HFFc6 (cell line): ENCODE results near the gene KDELR3. TPM values are rescaled to one million over a fixed set of nuclear protein-coding genes. Genes with fewer than 3 reads are reported as not detected.

Experiments
- DNase-seq: peaks from one replicate; pipeline ENCODE4 v3.0.0-alpha.2; 2018
- H3K27ac Mint-ChIP-seq: 2 replicates; pipeline ENCODE4 v1.8.0; 2020; ENCODE audit warnings: mild to moderate bottlenecking, mixed read lengths
- H3K27me3 Mint-ChIP-seq: 2 replicates; pipeline ENCODE4 v1.8.0; 2021; ENCODE audit warnings: mild to moderate bottlenecking, moderate library complexity, mixed read lengths; ENCODE audit not compliant: insufficient read depth
- H3K36me3 Mint-ChIP-seq: 2 replicates; pipeline ENCODE4 v1.8.0; 2021; ENCODE audit warnings: low read depth, mixed read lengths
- H3K4me1 Mint-ChIP-seq: 2 replicates; pipeline ENCODE4 v1.8.0; 2020; ENCODE audit warnings: low read depth, mixed read lengths
- H3K4me3 Mint-ChIP-seq: 2 replicates; pipeline ENCODE4 v1.8.0; 2020; ENCODE audit warnings: mild to moderate bottlenecking, moderate library complexity, mixed read lengths
- H3K9me3 Mint-ChIP-seq: 2 replicates; pipeline ENCODE4 v1.8.0; 2020; ENCODE audit warnings: mild to moderate bottlenecking, mixed read lengths
- total RNA-seq, 6 experiments: library from RNA; stranded (reverse); fragmentation: NEBNext Ultra II Directional; extraction: Animal tissue kit (Norgen Biotek cat#: 25700); gene quantifications; 2 replicates in 1 of 6; 3 replicates in 5 of 6; pipeline ENCODE4 v1.2.3, GENCODE V29; 2021
- TF ChIP-seq, protein P1 (sequence below): fragments of 200-600 bp; sonication (generic); IDR thresholded peaks from 2 replicates; pipeline ENCODE4 v1.5.0; 2021; ENCODE audit warnings: antibody characterized with exemption, mild to moderate bottlenecking

The KDELR3 gene
- total RNA-seq, 6 experiments from 2014 or later, result 138 to 187 (median 172) TPM

DNA sequence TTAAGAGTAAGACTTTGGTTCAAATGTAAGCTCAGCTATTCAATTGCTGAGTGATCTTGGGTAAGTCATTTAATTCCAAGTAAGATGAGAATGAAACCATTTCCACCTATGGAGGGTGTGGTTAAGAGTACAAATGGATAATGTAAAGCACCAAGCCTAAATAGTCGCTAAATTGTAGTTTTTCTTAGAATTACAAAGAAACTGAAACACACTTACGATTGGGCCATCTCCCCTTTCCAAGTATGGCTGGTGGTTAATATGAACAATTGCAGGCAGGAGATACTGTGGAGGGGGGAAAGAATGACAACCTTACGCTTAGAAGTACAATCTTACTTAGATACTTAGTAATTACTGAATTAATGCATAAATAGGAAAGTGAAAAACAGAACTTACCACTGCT is 30.0 kb downstream of the KDELR3 start:
- peaks cover 3% of the 10 kb centered on the region; the same call in 1 of the 2 replicates for H3K27me3 Mint-ChIP-seq
- H3K27ac Mint-ChIP-seq, result no peak overlapping the region
- DNase-seq, result no peak
- TF ChIP-seq, protein P1, sequence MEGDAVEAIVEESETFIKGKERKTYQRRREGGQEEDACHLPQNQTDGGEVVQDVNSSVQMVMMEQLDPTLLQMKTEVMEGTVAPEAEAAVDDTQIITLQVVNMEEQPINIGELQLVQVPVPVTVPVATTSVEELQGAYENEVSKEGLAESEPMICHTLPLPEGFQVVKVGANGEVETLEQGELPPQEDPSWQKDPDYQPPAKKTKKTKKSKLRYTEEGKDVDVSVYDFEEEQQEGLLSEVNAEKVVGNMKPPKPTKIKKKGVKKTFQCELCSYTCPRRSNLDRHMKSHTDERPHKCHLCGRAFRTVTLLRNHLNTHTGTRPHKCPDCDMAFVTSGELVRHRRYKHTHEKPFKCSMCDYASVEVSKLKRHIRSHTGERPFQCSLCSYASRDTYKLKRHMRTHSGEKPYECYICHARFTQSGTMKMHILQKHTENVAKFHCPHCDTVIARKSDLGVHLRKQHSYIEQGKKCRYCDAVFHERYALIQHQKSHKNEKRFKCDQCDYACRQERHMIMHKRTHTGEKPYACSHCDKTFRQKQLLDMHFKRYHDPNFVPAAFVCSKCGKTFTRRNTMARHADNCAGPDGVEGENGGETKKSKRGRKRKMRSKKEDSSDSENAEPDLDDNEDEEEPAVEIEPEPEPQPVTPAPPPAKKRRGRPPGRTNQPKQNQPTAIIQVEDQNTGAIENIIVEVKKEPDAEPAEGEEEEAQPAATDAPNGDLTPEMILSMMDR, result no peak
- no peaks in the 10 kb centered on the region for H3K9me3 Mint-ChIP-seq
- no peak overlapping the region for H3K4me3 Mint-ChIP-seq
- H3K4me1 Mint-ChIP-seq, result peaks cover 54% of the 10 kb centered on the region
- peaks cover 61% of the 10 kb centered on the region for H3K36me3 Mint-ChIP-seq

DNA sequence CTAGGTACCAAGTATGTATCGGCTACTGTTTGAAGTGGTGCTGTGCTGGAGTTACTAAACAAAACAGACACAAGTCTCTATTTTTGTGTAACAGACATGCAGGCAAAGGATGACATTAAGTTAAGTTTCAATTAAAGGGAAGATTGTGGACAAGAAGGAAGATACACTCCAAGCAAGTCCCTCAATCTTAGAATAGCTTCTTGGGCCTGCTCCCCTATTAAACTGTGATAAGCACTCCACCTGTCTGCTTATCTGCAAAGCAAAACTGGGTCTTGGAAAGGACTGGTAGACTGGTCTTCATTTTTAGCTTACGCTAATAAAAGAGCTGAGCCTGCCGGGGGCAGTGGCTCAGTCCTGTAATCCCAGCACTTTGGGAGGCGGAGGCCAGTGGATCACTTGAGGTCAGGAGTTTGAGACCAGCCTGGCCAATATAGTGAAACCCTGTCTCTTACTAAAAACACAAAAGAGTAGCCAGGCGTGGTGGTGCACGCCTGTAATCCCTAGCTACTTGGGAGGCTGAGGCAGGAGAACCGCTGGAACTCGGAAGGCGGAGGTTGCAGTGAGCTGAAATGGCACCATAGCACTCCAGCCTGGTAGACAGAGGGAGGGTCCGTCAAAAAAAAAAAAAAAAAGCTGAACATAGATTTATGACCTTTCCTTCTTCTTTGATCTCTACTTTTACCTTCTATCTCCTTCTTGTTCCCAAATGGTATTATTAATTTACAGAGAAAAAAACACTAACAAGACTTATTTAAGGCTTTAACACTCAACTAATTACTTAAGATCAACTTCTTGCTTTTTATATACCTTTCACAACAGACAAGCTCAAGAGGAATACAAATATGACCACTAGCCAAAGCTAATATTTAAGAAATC is 34.1 kb downstream of the KDELR3 start:
- Mint-ChIP-seq H3K4me3 (peak overlapping the region; percentile 91), H3K9me3 (no peaks in the 10 kb centered on the region), H3K27ac (peak overlapping the region; percentile 53), H3K4me1 (peaks cover 48% of the 10 kb centered on the region), H3K36me3 (peaks cover 62% of the 10 kb centered on the region), H3K27me3 (peaks cover 6% of the 10 kb centered on the region)
- no peak for DNase-seq
- TF ChIP-seq, protein P1, result no peak

DNA sequence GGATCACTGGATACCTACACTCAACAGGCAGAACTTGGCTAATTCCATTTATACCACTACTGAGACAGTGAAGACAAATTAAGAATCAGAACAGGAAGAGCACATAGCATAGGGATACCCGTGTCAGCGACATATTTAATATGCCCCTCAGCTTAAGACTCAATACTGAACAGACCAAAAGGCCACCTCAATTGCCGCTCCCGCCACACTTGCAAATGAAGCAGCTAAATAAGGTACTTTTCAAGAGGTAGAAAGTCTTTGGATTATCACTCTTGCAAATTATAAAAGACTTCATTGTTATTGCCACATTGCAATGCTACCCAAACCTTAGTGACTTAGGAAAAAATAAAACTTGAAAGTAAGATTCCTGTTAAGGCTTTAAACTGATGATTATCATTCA is 35.1 kb downstream of the KDELR3 start:
- H3K4me3 Mint-ChIP-seq, result peak overlapping the region; percentile 91
- TF ChIP-seq, protein P1, result no peak
- DNase-seq, result no peak
- H3K36me3 Mint-ChIP-seq, result peaks cover 64% of the 10 kb centered on the region
- peaks cover 6% of the 10 kb centered on the region for H3K27me3 Mint-ChIP-seq
- H3K4me1 Mint-ChIP-seq, result peaks cover 50% of the 10 kb centered on the region
- peak overlapping the region; percentile 53 for H3K27ac Mint-ChIP-seq
- no peaks in the 10 kb centered on the region for H3K9me3 Mint-ChIP-seq

DNA sequence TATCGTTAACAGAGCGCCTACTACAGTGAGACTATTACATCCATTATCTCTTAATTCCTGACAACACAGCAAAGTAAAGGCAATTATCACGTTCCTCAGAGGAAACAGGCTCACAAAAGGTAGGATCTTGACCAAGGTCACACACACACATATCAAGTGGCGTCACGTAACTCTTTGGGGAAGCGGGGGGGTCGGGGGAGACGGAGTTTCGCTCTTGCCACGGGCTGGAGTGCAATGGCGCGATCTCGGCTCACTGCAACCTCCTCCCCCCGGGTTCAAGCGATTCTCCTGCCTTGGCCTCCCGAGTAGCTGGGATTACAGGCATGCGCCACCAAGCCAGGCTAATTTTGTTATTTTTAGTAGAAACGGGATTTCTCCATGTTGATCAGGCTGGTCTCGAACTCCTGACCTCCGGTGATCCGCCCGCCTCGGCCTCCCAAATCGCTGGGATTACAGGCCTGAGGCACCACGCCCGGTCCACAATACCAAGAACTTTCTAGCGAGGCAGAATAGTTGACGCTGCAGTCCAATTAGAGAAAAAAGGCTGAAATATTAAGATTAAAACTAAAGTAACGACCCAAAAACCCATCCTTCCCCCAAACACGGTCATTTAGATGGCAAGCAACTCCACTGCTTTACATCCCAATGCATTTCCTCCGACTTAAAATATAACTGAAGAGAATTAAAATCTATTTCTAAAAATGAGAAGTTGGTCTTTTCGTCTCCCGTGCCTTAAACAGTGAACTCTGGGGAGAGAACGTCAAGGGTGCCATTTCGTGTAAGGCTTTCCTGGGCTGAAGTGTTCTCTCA is 37.0 kb downstream of the KDELR3 start:
- DNase-seq, result no peak
- TF ChIP-seq, protein P1, result no peak
- Mint-ChIP-seq H3K27ac (peak overlapping the region; percentile 98), H3K36me3 (peaks cover 56% of the 10 kb centered on the region), H3K4me3 (peak overlapping the region; percentile 91), H3K4me1 (peaks cover 49% of the 10 kb centered on the region), H3K27me3 (peaks cover 6% of the 10 kb centered on the region), H3K9me3 (no peaks in the 10 kb centered on the region)

DNA sequence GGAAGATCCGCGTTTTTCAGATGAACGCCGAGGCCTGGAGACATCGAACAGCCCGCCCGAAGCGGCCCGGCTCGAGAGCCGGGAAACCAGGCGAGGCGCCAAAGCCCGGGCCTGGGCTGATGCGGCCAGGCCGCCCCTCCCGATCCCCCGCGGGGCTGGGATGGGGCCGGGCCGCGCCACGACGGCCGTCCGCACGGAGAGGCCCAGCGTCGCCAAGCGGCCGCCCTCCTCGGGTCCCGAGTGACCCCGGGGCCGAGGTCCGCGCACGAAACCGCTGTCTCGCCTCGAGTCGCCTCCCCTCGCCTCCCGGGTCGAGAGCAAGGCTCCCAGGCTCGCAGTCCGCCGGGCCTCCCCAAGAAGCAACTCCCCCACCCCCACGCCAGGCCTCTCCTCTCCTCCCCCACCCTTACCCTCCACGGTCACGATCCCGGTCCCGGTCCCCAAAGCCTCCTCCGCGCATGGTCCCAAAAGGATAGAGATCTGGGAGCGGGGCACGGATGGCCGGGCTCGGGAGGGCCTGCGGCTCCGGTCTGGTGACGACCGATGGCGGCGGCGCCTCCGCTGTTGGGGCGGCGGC is 37.7 kb downstream of the KDELR3 start:
- Mint-ChIP-seq H3K27ac (peak overlapping the region; percentile 100), H3K36me3 (peaks cover 56% of the 10 kb centered on the region), H3K27me3 (peaks cover 6% of the 10 kb centered on the region), H3K4me3 (peak overlapping the region; percentile 91), H3K9me3 (no peaks in the 10 kb centered on the region), H3K4me1 (peaks cover 49% of the 10 kb centered on the region)
- TF ChIP-seq, protein P1, result no peak
- no peak for DNase-seq
